WTC11 (cell line): Measurements from ENCODE around the gene ZNF483. TPM values are rescaled to one million over a fixed set of nuclear protein-coding genes. Genes with fewer than 3 reads are reported as not detected.

Source experiments
- ATAC-seq: fragments of 200-7000 bp; cut with Tn5 transposase; 2 replicates; pipeline ENCODE4 v1.10.0; 2021; ENCODE audit warnings: mild to moderate bottlenecking, moderate library complexity
- CTCF ChIA-PET: fragments of 300-600 bp; sonication (Branson Sonifier 250); formaldehyde crosslinking; loops from one replicate; lab custom pipeline; 2021; ENCODE audit warnings: antibody characterized with exemption; lab: Charles Lee
- POLR2A ChIA-PET: fragments of 350-600 bp; sonication (Branson Sonifier 250); formaldehyde crosslinking; loops from one replicate; lab custom pipeline; 2021; ENCODE audit warnings: antibody characterized with exemption; lab: Charles Lee
- DNase-seq: peaks from one replicate; pipeline ENCODE4 v3.0.0; 2021; ENCODE audit warnings: low spot score
- H3K27ac Mint-ChIP-seq: 2 replicates; pipeline ENCODE4 v1.8.0; 2021; ENCODE audit warnings: mixed read lengths
- H3K27me3 Mint-ChIP-seq: 2 replicates; pipeline ENCODE4 v1.8.0; 2021; ENCODE audit warnings: low read depth, mild to moderate bottlenecking, moderate library complexity, mixed read lengths
- H3K36me3 Mint-ChIP-seq: 2 replicates; pipeline ENCODE4 v1.8.0; 2021; ENCODE audit warnings: mixed read lengths
- H3K4me1 Mint-ChIP-seq: 2 replicates; pipeline ENCODE4 v1.8.0; 2022; ENCODE audit warnings: mixed read lengths
- H3K4me3 Mint-ChIP-seq: 2 replicates; pipeline ENCODE4 v1.8.0; 2021; ENCODE audit warnings: mild to moderate bottlenecking, moderate library complexity, mixed read lengths
- H3K9me3 Mint-ChIP-seq: 2 replicates; pipeline ENCODE4 v1.8.0; 2021; ENCODE audit warnings: mixed read lengths
- E2F5 ChIP-seq: sonication (generic); formaldehyde crosslinking; IDR thresholded peaks from 2 replicates; pipeline ENCODE4 v1.8.1; 2022; ENCODE audit warnings: mild to moderate bottlenecking, moderate library complexity, missing genetic modification reagents
- HMGXB4 ChIP-seq: sonication (generic); formaldehyde crosslinking; IDR thresholded peaks from 2 replicates; pipeline ENCODE4 v1.8.1; 2023; ENCODE audit warnings: mild to moderate bottlenecking, moderate library complexity, missing genetic modification reagents
- IRF2 ChIP-seq: sonication (generic); formaldehyde crosslinking; IDR thresholded peaks from 2 replicates; pipeline ENCODE4 v1.8.0; 2022; ENCODE audit warnings: low read depth, missing genetic modification reagents, borderline replicate concordance
- OVOL2 ChIP-seq: fragments of 250-450 bp; sonication (Bioruptor Pico); IDR thresholded peaks from 2 replicates; pipeline ENCODE4 v1.9.0; 2021; ENCODE audit warnings: mild to moderate bottlenecking, borderline replicate concordance
- PRDM15 ChIP-seq: sonication (generic); formaldehyde crosslinking; IDR thresholded peaks from 2 replicates; pipeline ENCODE4 v1.8.0; 2022; ENCODE audit warnings: missing genetic modification reagents
- SMAD3 ChIP-seq: sonication (generic); formaldehyde crosslinking; IDR thresholded peaks from 2 replicates; pipeline ENCODE4 v1.8.0; 2022; ENCODE audit warnings: missing genetic modification reagents, mild to moderate bottlenecking, borderline replicate concordance
- SP1 ChIP-seq: sonication (generic); formaldehyde crosslinking; conservative IDR thresholded peaks from 2 replicates; pipeline ENCODE4 v1.8.1; 2022; ENCODE audit warnings: missing genetic modification reagents
- USF1 ChIP-seq: sonication (generic); formaldehyde crosslinking; IDR thresholded peaks from 2 replicates; pipeline ENCODE4 v1.8.0; 2022; ENCODE audit warnings: mild to moderate bottlenecking, missing genetic modification reagents
- USF2 ChIP-seq: sonication (generic); formaldehyde crosslinking; IDR thresholded peaks from 2 replicates; pipeline ENCODE4 v1.8.1; 2023; ENCODE audit warnings: mild to moderate bottlenecking, missing genetic modification reagents, moderate library complexity
- ZBTB21 ChIP-seq: sonication (generic); formaldehyde crosslinking; IDR thresholded peaks from 2 replicates; pipeline ENCODE4 v1.8.1; 2023; ENCODE audit warnings: mild to moderate bottlenecking, missing genetic modification reagents, borderline replicate concordance
- ZNF121 ChIP-seq: sonication (generic); formaldehyde crosslinking; IDR thresholded peaks from 2 replicates; pipeline ENCODE4 v1.8.0; 2023; ENCODE audit warnings: missing genetic modification reagents
- ZNF138 ChIP-seq: sonication (generic); formaldehyde crosslinking; conservative IDR thresholded peaks from 2 replicates; pipeline ENCODE4 v1.8.1; 2022; ENCODE audit warnings: mild to moderate bottlenecking, moderate library complexity, missing genetic modification reagents
- ZNF425 ChIP-seq: fragments of 250-450 bp; sonication (Bioruptor Pico); conservative IDR thresholded peaks from 2 replicates; pipeline ENCODE4 v1.9.0; 2021; ENCODE audit warnings: mild to moderate bottlenecking
- total RNA-seq: library from RNA; stranded (reverse); gene quantifications from 3 replicates; pipeline ENCODE4 v1.2.3, GENCODE V29; 2021

ZNF483 gene
- total RNA-seq, 1 experiment from 2014 or later = 77.4 TPM

GRCh38 chr9:111531716-111532115 lies 6.7 kb downstream of the ZNF483 start:
- no peak for TF ChIP-seq PRDM15 (CRISPR knock-in tag)
- TF ChIP-seq ZNF121 (CRISPR knock-in tag) = peak; percentile 97
- ATAC-seq (no peak), DNase-seq (no peak)
- ChIA-PET CTCF (no interaction called here), POLR2A (no interaction called here)
- no peaks in the 10 kb centered on the region for H3K27me3 Mint-ChIP-seq
- H3K4me3 Mint-ChIP-seq = no peak overlapping the region
- peaks cover 55% of the 10 kb centered on the region for H3K4me1 Mint-ChIP-seq
- peaks cover 59% of the 10 kb centered on the region for H3K36me3 Mint-ChIP-seq
- no peak overlapping the region; the same call in 1 of the 2 replicates for H3K27ac Mint-ChIP-seq
- H3K9me3 Mint-ChIP-seq = peaks cover 15% of the 10 kb centered on the region

GRCh38 chr9:111533099-111533790 lies 8.3 kb downstream of the ZNF483 start:
- ATAC-seq (no peak), DNase-seq (no peak)
- ChIA-PET POLR2A (interaction anchor here (0.6 kb wide), 2 partner anchors 33 to 51 kb away, joined by 3 to 5 read pairs; no protein-coding TSS in a partner anchor), CTCF (no interaction called here)
- H3K27ac Mint-ChIP-seq = peak overlapping the region; percentile 34; the same call in 1 of the 2 replicates
- no peak overlapping the region for H3K4me3 Mint-ChIP-seq
- H3K36me3 Mint-ChIP-seq = peaks cover 65% of the 10 kb centered on the region
- H3K9me3 Mint-ChIP-seq = peaks cover 26% of the 10 kb centered on the region
- TF ChIP-seq IRF2 (CRISPR knock-in tag) (no peak), HMGXB4 (no peak), SP1 (CRISPR knock-in tag) (no peak), ZBTB21 (CRISPR knock-in tag) (no peak), OVOL2 (CRISPR knock-in tag) (no peak), USF1 (CRISPR knock-in tag) (no peak), SMAD3 (no peak), ZNF138 (CRISPR knock-in tag) (no peak), E2F5 (CRISPR knock-in tag) (no peak), USF2 (CRISPR knock-in tag) (no peak), ZNF425 (CRISPR knock-in tag) (no peak)
- TF ChIP-seq, all 79 proteins: peak for 0
- Mint-ChIP-seq H3K4me1 (peaks cover 41% of the 10 kb centered on the region), H3K27me3 (no peaks in the 10 kb centered on the region)
